SU-DHL-6 (cell line): ENCODE measurements around the gene MKRN1.
"Not testable (repeated sequence)": the region's sequence is repeated elsewhere in the genome, so short reads cannot be mapped to it uniquely, and the experiment has no call there.

Experiments used
- H2AFZ ChIP-seq: fragments of 200-600 bp; sonication (generic); 2 replicates; pipeline ENCODE4 v1.6.1; 2014; ENCODE audit warnings: low read depth, mild to moderate bottlenecking, moderate library complexity, mixed read lengths, antibody characterized with exemption, low read length; ENCODE audit not compliant: severe bottlenecking
- H3F3A ChIP-seq: fragments of 200-600 bp; shearing (Covaris generic); 2 replicates; pipeline ENCODE4 v1.6.0; 2016; ENCODE audit warnings: antibody characterized with exemption, mild to moderate bottlenecking; ENCODE audit not compliant: insufficient read depth
- H3K27ac ChIP-seq: fragments of 200-600 bp; sonication (generic); 2 replicates; pipeline ENCODE4 v1.5.1; 2016; ENCODE audit warnings: low read depth, mild to moderate bottlenecking, low read length, moderate library complexity, mixed read lengths
- H3K27me3 ChIP-seq: fragments of 200-600 bp; sonication (generic), shearing (Covaris generic); 2 replicates; pipeline ENCODE4 v1.6.0; 2014; ENCODE audit warnings: mild to moderate bottlenecking, low read length
- H3K36me3 ChIP-seq: fragments of 200-600 bp; sonication (generic); 2 replicates; pipeline ENCODE4 v1.6.1; 2014; ENCODE audit warnings: mild to moderate bottlenecking, low read length, mixed read lengths
- H3K4me2 ChIP-seq: fragments of 300-600, 200-600 bp; shearing (Covaris generic), sonication (generic); 2 replicates; pipeline ENCODE4 v1.6.0; 2014; ENCODE audit warnings: low read length, low read depth, mild to moderate bottlenecking; ENCODE audit not compliant: poor library complexity, severe bottlenecking
- H3K4me3 ChIP-seq: fragments of 200-600 bp; sonication (generic); 2 replicates; pipeline ENCODE4 v1.5.1; 2014; ENCODE audit warnings: antibody characterized with exemption, low read length, mild to moderate bottlenecking, mixed read lengths; ENCODE audit not compliant: insufficient read depth, poor library complexity, severe bottlenecking
- H3K79me2 ChIP-seq: fragments of 200-600 bp; sonication (generic); 2 replicates; pipeline ENCODE4 v1.6.1; 2014; ENCODE audit warnings: mild to moderate bottlenecking, low read length, moderate library complexity; ENCODE audit not compliant: insufficient read depth
- H3K9ac ChIP-seq: fragments of 200-600 bp; sonication (generic); 2 replicates; pipeline ENCODE4 v1.7.0; 2014; ENCODE audit warnings: mild to moderate bottlenecking, low read length
- H3K9me2 ChIP-seq: fragments of 200-600 bp; sonication (generic); replicated peaks from 2 replicates; pipeline ENCODE4 v1.6.1; 2014; ENCODE audit warnings: low read length; ENCODE audit not compliant: insufficient read depth
- H3K9me3 ChIP-seq: fragments of 200-600 bp; sonication (generic); 2 replicates; pipeline ENCODE4 v1.6.1; 2014; ENCODE audit warnings: low read length, mixed read lengths; ENCODE audit not compliant: insufficient read depth
- H4K20me1 ChIP-seq: fragments of 200-600 bp; sonication (generic); 2 replicates; pipeline ENCODE4 v1.6.1; 2014; ENCODE audit warnings: low read depth, mild to moderate bottlenecking, antibody characterized with exemption, low read length, moderate library complexity, mixed read lengths
- EZH2phosphoT487 ChIP-seq: fragments of 200-600 bp; sonication (generic), shearing (Covaris generic); conservative IDR thresholded peaks from 2 replicates; pipeline ENCODE4 v1.6.1; 2018; ENCODE audit warnings: mild to moderate bottlenecking, antibody characterized with exemption, low read length, moderate library complexity, mixed read lengths
- TF ChIP-seq, protein P1 (sequence below): fragments of 200-600 bp; sonication (generic); IDR thresholded peaks from one replicate; pipeline ENCODE4 v1.5.1; 2017; ENCODE audit warnings: antibody characterized with exemption, mild to moderate bottlenecking, low read length, moderate library complexity; ENCODE audit not compliant: insufficient read depth, poor library complexity, severe bottlenecking

Gene MKRN1

GRCh38 chr7:140506788-140507464 is 27.6 kb upstream of the MKRN1 start:
- Histone ChIP-seq H3K4me2 (no peak overlapping the region), H3K4me3 (no peak overlapping the region), H3K79me2 (no peaks in the 10 kb centered on the region), H3K27ac (no peak overlapping the region), H3K9ac (no peak overlapping the region), H3F3A (no peaks in the 10 kb centered on the region), H3K9me3 (no peaks in the 10 kb centered on the region), H4K20me1 (no peaks in the 10 kb centered on the region), H3K27me3 (no peaks in the 10 kb centered on the region), H2AFZ (no peak overlapping the region), H3K36me3 (no peaks in the 10 kb centered on the region), H3K9me2 (no peaks in the 10 kb centered on the region)
- TF ChIP-seq, protein P1, sequence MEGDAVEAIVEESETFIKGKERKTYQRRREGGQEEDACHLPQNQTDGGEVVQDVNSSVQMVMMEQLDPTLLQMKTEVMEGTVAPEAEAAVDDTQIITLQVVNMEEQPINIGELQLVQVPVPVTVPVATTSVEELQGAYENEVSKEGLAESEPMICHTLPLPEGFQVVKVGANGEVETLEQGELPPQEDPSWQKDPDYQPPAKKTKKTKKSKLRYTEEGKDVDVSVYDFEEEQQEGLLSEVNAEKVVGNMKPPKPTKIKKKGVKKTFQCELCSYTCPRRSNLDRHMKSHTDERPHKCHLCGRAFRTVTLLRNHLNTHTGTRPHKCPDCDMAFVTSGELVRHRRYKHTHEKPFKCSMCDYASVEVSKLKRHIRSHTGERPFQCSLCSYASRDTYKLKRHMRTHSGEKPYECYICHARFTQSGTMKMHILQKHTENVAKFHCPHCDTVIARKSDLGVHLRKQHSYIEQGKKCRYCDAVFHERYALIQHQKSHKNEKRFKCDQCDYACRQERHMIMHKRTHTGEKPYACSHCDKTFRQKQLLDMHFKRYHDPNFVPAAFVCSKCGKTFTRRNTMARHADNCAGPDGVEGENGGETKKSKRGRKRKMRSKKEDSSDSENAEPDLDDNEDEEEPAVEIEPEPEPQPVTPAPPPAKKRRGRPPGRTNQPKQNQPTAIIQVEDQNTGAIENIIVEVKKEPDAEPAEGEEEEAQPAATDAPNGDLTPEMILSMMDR, result no peak
- TF ChIP-seq EZH2phosphoT487, result no peak

- Histone ChIP-seq H3K4me3 (no peak overlapping the region), H4K20me1 (no peaks in the 10 kb centered on the region), H3K9ac (no peak overlapping the region), H3K36me3 (no peaks in the 10 kb centered on the region), H3K4me2 (no peak overlapping the region), H3K27me3 (no peaks in the 10 kb centered on the region), H3F3A (no peaks in the 10 kb centered on the region), H3K9me2 (no peaks in the 10 kb centered on the region), H3K9me3 (no peaks in the 10 kb centered on the region), H3K27ac (no peak overlapping the region), H2AFZ (no peak overlapping the region), H3K79me2 (no peaks in the 10 kb centered on the region)
- TF ChIP-seq, protein P1, result no peak
- TF ChIP-seq EZH2phosphoT487, result no peak
Measured at GRCh38 chr7:140501966-140502365, 22.7 kb upstream of the MKRN1 start.

GRCh38 chr7:140497807-140498206 is 18.5 kb upstream of the MKRN1 start:
- H3K9me2 ChIP-seq, H2AFZ ChIP-seq, H3K79me2 ChIP-seq: not testable (repeated sequence)

GRCh38 chr7:140497241-140497769 is 18.0 kb upstream of the MKRN1 start:
- Histone ChIP-seq H3K4me3 (no peak overlapping the region), H3K9ac (no peak overlapping the region), H3K36me3 (no peaks in the 10 kb centered on the region), H3F3A (no peaks in the 10 kb centered on the region), H3K27me3 (no peaks in the 10 kb centered on the region), H3K4me2 (no peak overlapping the region), H3K79me2 (no peaks in the 10 kb centered on the region), H3K27ac (no peak overlapping the region), H4K20me1 (no peaks in the 10 kb centered on the region), H3K9me3 (no peaks in the 10 kb centered on the region), H2AFZ (no peak overlapping the region), H3K9me2 (no peaks in the 10 kb centered on the region)
- TF ChIP-seq, protein P1, result no peak
- TF ChIP-seq EZH2phosphoT487, result no peak

More at GRCh38 chr7:140497807-140498206, 18.5 kb upstream of the MKRN1 start:
- H3K4me3 ChIP-seq, H3K27ac ChIP-seq, H3F3A ChIP-seq, H3K36me3 ChIP-seq, H3K9me3 ChIP-seq, H4K20me1 ChIP-seq, H3K4me2 ChIP-seq, H3K9ac ChIP-seq, H3K27me3 ChIP-seq: not testable (repeated sequence)
